Fibroblast of skin of scalp (primary cell): ENCODE results near the gene AKAP6.

Experiments
- DNase-seq: peaks from one replicate; pipeline ENCODE4 v3.0.0-alpha.2; 2013

AKAP6 gene

DNA sequence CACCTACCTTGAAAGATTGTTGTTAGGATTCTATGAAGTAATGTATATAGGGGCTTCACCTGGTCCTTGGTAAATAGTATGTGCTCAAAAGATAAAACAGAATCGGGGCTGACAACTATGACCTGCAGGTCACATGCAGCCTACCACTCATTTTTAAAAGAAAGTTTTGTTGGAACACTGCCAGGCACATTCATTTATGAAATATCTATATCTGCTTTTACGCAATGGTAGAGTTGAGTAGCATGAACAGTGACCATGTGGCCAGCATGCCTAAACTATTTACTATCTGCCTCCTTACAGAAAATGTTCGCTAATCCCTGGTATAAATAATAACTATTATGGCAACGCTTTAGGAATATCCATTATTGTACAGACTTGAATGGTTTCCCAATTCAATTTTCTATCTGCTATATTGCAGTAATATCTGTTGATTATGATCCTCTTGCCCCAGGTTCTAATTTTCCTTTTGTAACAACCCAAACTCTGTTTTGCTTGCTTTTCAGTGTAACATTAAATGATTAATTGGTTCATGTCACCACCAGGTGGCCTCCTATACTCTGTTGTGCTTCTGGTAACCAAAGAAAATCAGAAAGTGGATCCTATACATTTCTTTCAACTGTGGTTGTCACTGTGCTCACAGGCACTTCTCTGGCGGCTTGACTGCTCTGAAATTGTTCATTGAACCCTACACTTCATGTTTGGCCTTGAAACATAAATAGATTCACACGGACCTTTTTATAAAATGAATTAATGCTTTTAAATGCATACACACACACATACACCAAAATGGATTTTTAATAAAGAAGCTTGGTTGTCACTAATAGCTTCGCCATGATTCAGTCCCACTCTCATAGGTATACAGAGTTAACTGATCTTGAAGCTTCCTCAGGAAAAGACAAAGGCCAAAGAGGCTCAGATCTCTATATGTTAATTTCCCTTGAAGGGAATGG is 381.9 kb downstream of the AKAP6 start:
- DNase-seq = peak; percentile 64

DNA sequence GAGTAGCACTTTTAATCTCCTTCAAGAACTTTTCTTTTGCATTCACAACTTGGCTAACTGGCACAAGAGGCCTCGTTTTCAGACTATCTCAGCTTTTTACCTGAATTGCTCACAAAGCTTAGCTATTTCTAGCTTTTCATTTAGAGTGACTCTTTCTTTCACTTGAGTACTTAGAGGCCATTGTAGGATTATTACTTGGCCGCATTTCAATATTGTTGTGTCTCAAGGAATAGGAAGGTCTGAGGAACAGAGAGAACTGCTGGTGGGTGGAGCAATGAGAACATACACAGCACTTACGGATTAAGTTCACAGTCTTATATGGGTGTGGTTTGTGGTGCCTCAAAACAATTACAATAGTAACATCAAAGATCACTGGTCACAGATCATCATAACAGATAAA is 384.8 kb downstream of the AKAP6 start:
- DNase-seq = no peak

DNA sequence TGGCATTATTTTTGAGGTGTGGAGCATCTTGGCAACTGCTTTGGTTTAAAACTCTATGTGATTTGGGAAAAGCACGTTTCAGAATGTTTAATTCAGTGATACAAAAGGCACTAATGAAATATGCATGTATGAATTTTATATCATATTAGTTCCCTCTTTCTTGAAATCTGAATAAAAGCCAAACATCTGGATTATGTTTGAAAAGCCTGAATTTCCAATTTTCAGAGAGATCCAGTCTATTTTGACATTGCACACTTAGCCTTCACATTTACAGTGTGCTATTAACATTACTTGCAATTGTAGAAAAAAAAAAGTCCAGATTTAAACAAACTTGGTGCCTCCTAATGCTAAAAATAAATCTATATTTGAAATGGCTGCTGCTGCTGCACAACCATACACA is 390.5 kb downstream of the AKAP6 start:
- no peak for DNase-seq

DNA sequence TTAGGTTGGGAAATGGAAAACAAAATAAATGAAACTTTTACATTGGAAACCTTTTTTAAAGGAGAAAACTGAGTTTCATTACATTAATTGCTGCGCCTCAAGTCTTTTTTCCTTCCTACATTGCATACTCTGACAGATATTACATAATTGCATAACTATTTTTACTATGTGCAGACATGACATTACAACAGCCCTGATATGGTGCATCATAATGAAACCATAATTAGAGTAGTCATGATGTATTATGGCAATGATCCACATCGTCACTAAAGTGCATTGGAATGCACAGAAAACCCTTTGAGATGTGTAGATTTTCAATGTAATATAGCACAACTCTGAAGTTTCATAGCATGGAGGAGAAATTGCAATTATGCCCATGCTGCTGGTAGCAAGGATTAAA is 391.8 kb downstream of the AKAP6 start:
- DNase-seq = peak; percentile 76

DNA sequence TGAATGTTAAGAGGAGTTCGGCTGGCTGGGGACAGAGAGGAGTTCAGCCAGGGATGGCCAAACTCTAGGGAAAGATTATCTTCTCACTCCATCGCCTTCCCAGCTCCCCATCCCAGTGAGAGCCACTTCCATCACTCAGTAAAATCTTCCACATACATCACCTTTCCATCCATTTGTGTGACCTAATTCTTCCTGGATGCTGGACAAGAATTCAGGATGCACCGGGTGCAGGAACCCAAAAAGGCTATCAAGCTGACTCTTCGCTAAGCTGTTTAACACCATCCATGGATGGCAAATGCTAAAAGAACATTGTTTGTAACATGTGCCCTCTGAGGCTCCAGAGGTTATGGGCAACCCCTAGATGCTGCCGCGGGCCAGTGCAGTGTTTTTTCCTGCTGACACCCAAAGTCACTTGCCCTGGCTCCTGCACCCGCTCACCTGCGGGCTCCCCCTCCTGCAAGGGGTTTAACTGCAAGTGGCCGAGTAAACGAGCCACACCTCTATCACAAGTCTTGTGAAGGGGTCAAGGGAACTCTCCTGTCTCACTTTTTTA is 393.6 kb downstream of the AKAP6 start:
- no peak for DNase-seq

DNA sequence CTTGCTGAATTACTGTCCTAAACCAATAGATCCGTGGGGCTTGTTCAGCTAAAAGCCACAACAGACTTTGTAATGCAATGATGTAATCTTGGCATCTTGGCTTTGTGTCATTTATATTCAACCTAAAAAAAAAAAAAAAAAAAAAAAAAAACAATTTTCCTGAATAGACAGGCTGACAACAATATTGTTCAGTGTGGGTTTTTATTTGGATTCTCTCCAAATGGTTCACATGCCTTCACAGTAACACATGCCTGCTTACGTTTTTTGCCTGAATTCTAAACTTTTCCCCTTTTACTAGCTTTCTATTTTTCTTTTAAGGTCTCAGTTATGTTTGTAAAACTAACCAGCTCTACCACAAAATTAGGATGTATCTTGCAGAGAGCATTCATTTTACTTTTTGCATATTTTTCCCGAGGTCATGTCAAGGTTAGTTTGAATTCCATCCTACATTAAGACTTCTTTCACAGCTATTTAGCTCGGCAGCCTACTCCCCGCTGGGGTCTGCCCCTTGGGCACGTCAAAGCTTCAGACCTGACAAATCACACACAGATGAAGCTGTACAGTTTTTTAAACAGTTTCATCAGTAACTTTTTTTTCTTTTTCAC is 395.9 kb downstream of the AKAP6 start:
- DNase-seq = peak; percentile 96

DNA sequence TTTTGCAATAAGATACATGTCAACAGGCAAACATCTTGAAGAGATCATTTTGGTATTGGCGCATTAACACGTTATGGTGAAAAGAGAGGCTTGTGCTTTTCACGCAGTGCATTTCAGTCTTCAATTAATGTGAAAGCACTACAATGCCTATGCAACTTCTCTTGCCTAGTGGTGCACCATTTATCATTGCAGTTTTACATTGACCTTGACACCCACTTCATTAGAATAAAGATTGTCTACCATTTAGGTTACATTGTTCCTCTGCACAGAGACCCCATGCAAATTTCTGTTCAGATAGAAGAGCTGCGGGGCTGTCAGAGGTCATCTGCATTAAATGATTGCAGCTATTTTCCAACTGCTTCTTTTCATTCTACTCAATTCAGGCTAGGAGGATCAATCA is 397.4 kb downstream of the AKAP6 start:
- DNase-seq = no peak

DNA sequence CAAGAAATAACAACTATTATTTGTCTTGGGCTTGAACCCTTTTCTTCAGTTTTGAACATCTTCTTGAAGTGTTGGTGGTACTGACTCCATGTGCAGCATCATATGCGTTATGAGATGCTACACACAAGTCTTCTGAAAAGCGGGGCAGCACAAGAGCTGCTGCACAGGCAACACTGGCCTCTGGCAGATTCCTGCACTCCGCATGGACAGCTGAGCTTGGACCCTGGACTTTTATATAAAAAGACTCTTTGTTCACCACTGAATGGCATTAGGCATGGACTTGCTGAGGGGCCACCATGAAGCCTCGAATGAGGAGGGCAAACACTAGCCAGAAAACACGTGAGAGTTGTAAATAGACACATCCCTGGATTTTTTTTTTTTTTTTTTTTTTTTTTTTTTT is 398.7 kb downstream of the AKAP6 start:
- no peak for DNase-seq

DNA sequence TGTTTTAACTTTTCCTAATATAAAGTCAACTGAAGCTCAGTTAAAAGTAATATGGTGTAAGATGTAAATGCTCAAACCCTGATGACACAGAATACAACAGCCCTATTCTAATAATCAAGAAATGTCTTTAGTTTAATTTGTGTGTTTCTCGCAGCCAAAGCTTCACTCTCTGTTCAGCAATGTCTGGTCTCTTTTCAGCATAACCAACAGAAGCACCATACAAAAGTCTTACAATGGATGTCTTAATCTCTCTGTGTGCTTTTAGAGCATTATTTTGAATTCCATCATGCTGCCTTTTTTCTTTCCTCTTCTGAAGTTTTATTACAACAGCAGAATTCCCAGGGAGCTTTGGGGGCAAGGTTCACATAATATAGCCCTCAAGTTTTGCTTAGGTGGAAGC is 399.4 kb downstream of the AKAP6 start:
- no peak for DNase-seq

DNA sequence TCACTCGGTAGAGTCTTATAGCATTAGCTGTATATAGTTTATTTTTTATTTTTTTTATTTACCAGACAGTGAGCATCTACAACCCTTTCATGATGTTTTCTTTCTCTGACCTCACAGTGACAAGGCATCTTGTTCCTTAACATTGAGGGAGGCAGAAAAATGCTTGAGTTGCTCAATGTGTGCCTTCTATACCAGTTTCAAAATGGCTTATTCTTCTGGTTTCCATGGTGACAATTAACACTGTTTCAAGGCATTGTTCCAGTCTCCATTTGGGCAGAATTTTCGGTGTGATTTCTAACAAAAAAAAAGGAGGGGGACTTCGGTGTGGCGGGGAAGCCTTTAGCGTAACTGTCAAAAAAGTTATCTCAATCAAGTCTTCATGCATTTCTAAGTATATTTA is 399.9 kb downstream of the AKAP6 start:
- DNase-seq = no peak

DNA sequence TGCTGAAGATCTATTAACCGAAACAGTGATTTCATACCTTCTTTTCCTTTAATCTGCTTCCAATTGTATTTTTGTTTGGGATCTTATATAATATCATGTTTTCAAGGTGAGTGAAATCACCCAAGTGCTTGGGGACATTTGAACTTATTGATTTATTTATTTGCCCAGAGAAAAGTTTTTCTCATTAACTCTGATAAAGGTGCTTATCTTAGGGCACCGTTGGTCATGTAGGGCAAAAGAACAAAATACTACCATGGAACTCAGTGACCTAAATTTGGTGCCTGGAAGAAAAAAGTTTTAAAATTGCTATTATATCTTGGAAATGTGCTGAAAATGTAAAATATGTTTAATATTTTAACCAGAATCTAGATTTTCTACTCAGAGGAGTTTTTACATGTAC is 402.2 kb downstream of the AKAP6 start:
- DNase-seq = no peak

DNA sequence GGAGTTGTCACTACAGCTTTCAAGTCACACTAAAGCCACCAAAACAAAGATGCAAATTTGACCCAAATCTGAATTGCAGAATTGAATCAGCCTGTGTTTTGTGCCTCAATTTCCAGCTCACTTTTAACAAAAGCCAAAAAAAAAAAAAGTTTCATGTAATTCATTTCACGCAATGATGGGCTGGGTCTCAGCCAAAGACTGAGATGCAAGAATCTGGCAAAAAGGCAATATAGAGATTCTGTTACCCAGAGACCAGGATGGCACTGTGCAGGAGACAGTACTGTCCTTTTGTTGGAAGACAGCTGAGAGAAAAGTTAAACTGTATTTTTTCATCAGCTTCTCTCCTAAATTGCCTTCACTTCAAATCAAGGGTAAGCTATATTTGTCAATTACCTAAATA is 403.9 kb downstream of the AKAP6 start:
- DNase-seq = no peak

DNA sequence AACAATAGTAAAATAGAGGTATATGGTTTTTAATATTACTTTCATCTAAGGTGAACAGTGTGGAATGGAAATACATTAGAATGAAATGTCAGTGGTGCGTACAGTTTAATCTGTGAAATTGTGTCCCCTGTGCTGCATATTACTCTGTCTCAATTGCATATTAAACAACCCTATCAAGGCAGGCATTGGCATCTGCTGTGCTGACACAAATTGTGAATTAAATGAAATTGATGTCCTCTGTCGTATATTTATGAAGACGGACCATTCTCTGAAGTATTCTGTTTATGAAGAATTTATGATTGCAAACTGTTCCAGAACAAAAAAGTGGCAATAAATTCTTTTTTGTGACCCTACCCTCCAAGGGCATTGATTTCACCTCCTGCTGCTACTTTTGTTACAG is 405.2 kb downstream of the AKAP6 start:
- DNase-seq = no peak

DNA sequence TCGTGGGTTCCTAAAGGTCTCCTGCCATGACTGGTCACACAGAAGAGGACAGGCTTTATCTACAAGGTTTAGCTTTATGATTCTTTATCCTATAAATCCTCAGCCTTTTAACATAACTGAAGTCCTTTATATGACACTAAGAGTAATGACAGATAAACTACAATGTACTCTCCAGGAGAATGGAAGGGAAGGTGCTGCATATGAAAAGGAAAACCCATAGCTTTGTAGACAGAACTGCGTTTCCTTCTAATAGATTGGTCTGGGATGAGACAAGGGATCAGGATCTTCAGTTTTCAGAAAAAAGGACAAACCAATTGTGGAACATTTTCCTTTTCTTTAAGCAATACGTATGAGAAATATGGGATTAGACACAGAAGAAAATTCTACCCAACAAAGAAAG is 408.5 kb downstream of the AKAP6 start:
- DNase-seq = no peak

DNA sequence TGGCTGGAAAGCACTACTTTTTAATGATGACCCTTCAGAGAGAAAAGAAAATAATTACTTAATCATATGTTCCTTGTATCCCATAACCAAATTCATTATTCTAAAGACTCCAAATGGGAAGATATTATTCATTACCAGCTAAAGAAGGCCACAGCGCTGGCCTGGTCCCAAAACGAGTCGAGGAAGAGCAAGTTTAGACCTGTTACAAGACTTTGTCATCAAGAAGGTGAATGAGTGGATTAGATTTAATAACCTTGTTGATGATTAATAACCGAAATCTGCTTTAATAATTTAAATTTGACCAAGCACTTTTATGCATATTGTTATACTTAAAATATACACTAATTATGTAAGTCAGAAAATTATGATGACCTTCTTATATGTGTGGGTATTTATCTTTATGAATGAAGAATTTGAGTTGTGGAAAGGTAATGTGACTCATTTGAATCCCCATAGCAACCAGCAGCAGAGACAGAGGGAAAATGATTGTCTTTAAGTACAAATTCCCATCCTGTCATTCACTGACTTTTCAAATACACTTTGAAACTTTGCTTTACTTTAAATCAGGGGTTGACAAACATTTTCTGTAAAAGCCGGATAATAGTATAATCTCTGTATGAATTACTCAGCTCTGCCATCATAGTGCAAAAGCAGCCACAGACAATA is 409.2 kb downstream of the AKAP6 start:
- no peak for DNase-seq

DNA sequence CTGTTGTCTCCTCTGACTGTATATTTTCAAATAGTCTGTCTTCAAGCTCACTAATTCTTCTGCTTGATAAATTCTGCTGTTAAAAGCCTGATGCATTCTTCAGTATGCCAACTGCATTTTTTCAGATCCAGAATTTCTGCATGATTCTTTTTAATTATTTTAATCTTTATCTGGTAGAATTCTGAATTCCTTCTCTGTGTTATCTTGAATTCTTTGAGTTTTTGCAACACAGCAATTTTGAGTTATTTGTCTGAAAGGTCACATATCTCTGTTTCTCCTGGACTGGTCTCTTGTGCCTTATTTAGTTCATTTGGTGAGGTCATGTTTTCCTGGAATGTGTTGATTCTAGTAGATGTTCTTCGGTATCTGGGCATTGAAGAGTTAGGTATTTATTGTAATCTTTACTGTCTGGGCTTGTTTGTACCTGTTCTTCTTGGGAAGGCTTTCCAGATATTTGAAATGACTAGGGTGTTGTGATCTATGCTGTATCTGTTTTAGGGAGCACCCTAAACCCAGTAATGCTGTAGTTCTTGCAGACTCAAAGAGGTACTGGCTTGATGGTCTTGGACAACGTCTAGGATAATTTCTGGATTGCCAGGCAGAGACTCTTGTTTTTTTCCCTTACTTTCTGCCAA is 415.8 kb downstream of the AKAP6 start:
- DNase-seq = no peak

DNA sequence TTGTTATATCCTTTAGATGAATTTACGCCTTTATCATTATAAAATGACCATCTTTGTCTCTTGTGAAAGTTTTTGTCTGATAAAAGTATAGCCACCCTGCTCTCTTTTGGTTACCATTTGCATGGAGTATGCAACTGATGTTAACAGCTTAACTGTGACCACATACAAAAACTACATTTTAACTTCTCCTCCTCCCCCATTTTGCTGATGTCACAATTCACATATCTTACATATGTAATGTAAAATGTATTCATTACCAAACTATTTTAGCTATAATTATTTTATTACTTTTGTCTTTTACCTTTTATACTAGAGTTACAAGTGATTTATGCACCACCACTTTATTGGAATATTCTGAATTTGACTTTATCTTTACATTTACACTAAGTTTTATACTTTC is 425.1 kb downstream of the AKAP6 start:
- DNase-seq = no peak

DNA sequence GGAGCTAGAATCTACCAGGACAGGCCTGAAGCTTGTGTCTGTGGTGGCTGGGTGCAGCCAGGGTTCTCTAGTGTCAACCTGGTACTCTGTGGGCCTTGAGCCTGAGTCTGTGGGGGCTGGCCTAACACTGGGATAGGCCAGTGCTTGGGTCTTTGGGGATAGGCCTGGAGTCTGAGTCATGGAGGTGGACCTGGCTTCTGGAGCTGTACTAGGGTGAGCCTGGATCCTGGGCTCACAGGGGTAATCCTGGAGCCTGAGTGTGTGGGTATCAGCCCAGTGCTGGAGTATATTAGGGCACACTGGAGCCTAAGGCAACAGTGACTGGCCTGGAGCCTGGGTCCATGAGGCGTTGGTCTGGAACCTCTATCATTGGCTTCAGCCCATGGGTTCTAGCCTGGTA is 427.1 kb downstream of the AKAP6 start:
- DNase-seq = no peak

DNA sequence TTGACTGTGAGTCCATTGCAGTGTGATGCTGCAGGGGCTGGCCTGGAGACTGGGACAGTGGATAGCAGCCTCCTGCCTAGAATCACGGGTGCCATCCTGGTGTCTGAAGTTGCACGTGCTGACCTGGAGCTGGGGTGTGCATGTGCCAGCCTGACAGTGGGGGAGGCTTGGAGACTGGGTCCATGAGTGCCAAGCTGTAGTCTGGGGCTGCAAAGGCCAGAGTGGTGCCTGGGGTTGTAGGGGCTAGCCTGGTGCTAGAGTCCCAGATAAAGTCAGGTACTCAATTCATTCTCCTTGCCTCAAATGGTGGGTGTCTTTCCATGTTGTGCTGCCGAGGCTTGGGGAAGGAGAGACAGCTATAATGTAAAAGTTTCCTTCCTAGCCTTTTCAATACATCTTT is 427.7 kb downstream of the AKAP6 start:
- no peak for DNase-seq

DNA sequence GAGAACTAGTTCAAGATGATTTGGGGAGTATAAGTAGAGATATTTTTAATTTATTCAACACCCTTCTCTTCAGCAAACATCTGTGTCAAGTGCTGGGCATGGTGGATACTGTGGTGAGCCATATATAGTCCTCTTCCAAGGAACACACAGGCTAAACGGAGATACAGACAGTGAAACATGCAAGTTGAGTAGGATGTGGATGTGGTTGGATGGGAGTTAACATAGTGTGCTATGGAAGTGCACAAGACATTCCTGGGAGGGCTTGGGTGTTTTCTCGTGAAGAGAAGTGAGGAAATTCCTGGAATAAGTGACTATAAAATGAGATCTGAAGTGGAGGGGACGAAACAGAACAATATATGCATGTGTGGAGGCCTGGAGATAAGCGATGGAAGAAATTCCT is 428.5 kb downstream of the AKAP6 start:
- DNase-seq = peak; percentile 37

DNA sequence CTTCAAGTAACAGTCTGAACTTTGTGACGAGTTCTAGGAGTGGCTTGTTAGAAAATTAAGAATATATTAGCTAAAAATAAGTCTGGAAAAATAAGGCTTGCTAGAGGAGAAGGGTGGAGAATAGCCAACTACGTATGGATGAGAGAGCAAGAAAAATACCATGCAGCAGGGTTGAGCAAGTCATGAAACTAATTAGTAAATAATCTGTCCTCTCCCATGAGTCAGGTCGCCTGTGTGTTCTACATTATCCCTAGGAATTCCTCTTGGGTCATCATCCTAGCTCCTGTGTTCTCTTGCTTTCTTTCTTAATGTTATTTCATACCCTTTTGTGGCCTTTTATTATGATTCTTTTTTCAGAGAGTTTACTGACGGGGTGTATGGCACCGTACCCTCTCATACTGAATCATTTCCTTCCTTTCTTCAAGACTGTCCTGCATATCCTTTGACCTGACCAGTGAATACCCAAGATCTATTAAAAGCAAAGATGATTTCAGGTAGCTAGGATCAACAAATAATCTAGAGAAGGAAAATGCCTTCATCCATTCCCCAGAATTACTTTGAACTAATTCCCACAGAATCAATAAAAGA is 432.4 kb downstream of the AKAP6 start:
- DNase-seq = peak; percentile 80

DNA sequence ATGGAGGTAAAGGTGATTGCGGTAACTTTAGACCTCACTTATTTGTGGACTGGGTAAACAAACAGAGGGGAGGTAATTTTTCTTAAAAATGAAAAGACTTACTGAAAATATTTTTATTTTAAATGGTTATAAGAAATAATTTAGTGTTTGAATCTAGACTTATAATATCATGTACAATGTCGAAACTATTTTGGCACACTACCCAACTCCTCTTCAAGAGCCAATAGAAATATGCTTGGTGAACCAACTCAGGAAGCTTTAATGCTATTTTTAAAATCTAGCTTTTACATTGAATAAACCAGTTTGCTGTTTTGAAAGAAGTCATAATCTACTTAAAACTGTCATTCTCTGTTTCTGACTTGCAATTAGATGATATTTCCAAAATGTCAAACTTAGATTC is 433.8 kb downstream of the AKAP6 start:
- peak; percentile 71 for DNase-seq

DNA sequence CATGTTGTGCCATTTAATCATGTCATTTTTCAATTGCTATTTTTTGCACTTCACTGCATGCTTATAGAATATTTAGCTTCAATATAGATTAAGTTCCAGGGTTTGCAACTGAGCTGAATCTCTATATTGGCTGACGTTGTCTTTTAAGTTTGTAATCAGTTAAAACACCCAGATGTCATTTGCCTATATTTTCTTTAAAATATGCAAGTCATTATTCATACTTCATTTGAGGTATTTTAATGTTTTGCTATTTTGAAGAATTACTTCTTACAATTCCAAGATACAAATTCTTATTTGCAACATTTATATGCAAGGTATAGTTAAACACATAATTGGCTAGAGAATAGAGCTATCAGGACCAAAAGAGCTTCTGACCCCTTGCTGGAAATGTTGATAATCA is 434.6 kb downstream of the AKAP6 start:
- no peak for DNase-seq
